ENCODE results near the gene PRKCG.

- TF ChIP-seq, protein P1, sequence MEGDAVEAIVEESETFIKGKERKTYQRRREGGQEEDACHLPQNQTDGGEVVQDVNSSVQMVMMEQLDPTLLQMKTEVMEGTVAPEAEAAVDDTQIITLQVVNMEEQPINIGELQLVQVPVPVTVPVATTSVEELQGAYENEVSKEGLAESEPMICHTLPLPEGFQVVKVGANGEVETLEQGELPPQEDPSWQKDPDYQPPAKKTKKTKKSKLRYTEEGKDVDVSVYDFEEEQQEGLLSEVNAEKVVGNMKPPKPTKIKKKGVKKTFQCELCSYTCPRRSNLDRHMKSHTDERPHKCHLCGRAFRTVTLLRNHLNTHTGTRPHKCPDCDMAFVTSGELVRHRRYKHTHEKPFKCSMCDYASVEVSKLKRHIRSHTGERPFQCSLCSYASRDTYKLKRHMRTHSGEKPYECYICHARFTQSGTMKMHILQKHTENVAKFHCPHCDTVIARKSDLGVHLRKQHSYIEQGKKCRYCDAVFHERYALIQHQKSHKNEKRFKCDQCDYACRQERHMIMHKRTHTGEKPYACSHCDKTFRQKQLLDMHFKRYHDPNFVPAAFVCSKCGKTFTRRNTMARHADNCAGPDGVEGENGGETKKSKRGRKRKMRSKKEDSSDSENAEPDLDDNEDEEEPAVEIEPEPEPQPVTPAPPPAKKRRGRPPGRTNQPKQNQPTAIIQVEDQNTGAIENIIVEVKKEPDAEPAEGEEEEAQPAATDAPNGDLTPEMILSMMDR (IDR thresholded peaks at IDR 0.05), result no peak
- no peak for TF ChIP-seq POLR2A (IDR thresholded peaks at IDR 0.05)
Observed at GRCh38 chr19:53945441-53945840, 63.4 kb downstream of the PRKCG start.

Data from body of pancreas (tissue), 4 donors.